Frontal cortex (tissue), 4 donors: ENCODE results near the gene RPS2. TPM values are rescaled to one million over a fixed set of nuclear protein-coding genes. Genes with fewer than 3 reads are reported as not detected.
"Not testable (repeated sequence)": the region's sequence is repeated elsewhere in the genome, so short reads cannot be mapped to it uniquely, and the experiment has no call there.

Experiments used
- DNase-seq, 2 donors: peaks; one replicate each; pipeline ENCODE4 v3.0.0; 2012; ENCODE audit warnings: low spot score in 2 of 2
- FAIRE-seq: peaks from 2 replicates; lab custom pipeline; 2012; peaks lifted over from hg19 to GRCh38; lab: Jason Lieb, UNC
- total RNA-seq: library from RNA; depleted of rRNA; stranded (reverse); fragments of >200 nt; gene quantifications from one replicate; pipeline ENCODE4 v1.2.3, GENCODE V29; 2014
- donor health status: control.
- donor health status: control.
- donor health status: control.

Gene RPS2
- total RNA-seq = 1,930 TPM

- no peak for FAIRE-seq
- DNase-seq = peak; percentile 100
Measured at GRCh38 chr16:1964506-1965395, at the start of gene RPS2. Gene RPS2 (minus strand): TSS chr16:1964826. CDS start chr16:1964625, 201 bp downstream.

GRCh38 chr16:2013527-2013926, 48.9 kb upstream of the RPS2 start:
- DNase-seq (no peak), FAIRE-seq (no peak)

- not testable (repeated sequence) for FAIRE-seq, DNase-seq
Measured at GRCh38 chr16:2011726-2012125, 47.1 kb upstream of the RPS2 start.

- peak; percentile 99 to 100 for DNase-seq
- FAIRE-seq = no peak
Measured at GRCh38 chr16:2009791-2010510, 45.3 kb upstream of the RPS2 start, which contains the start of gene ZNF598. Gene ZNF598 (minus strand): TSS chr16:2009821.

- DNase-seq (no peak), FAIRE-seq (no peak)
Measured at GRCh38 chr16:2009164-2009711, 44.6 kb upstream of the RPS2 start.

GRCh38 chr16:2008631-2009163, 44.1 kb upstream of the RPS2 start:
- DNase-seq (no peak), FAIRE-seq (no peak)

GRCh38 chr16:2008009-2008526, 43.4 kb upstream of the RPS2 start:
- FAIRE-seq (no peak), DNase-seq (no peak)

- no peak for DNase-seq
- no peak for FAIRE-seq
Measured at GRCh38 chr16:2007081-2007836, 42.6 kb upstream of the RPS2 start.

GRCh38 chr16:2006317-2006716, 41.7 kb upstream of the RPS2 start:
- DNase-seq (no peak), FAIRE-seq (no peak)

- FAIRE-seq (no peak), DNase-seq (no peak)
Measured at GRCh38 chr16:2005646-2006045, 41.0 kb upstream of the RPS2 start.

- DNase-seq (no peak), FAIRE-seq (no peak)
Measured at GRCh38 chr16:2004795-2005517, 40.3 kb upstream of the RPS2 start.

- DNase-seq (peak; percentile 80 to 90), FAIRE-seq (no peak)
Measured at GRCh38 chr16:2003827-2004641, 39.4 kb upstream of the RPS2 start.

- FAIRE-seq (no peak), DNase-seq (no peak)
Measured at GRCh38 chr16:2003231-2003826, 38.7 kb upstream of the RPS2 start.

- no peak for FAIRE-seq
Measured at GRCh38 chr16:2002406-2003230, 38.0 kb upstream of the RPS2 start.

GRCh38 chr16:2001456-2002355, 37.1 kb upstream of the RPS2 start:
- FAIRE-seq (no peak), DNase-seq (no peak)

More at GRCh38 chr16:2002406-2003230, 38.0 kb upstream of the RPS2 start:
- no peak for DNase-seq

- DNase-seq (no peak), FAIRE-seq (no peak)
Measured at GRCh38 chr16:2001035-2001434, 36.4 kb upstream of the RPS2 start.
